ENCODE measurements around the gene TNS1. TPM values are rescaled to one million over a fixed set of nuclear protein-coding genes. Genes with fewer than 3 reads are reported as not detected.
A peak's percentile ranks its signal among the peaks of the same experiment; 100 is the strongest.

Gene TNS1
- total and polyA plus RNA-seq, 2 experiments from 2014 or later, result 16.2 to 27.6 TPM

- no peak for DNase-seq (ENCODE audit: low spot score)
- no peak overlapping the region for H3K4me2 ChIP-seq
- no peaks in the 10 kb centered on the region for H3K9me3 ChIP-seq (ENCODE audit: low read depth)
- H3K79me2 ChIP-seq, result no peaks in the 10 kb centered on the region
- H3K4me1 ChIP-seq (ENCODE audit: insufficient read depth), result peaks cover 6% of the 10 kb centered on the region
- no peaks in the 10 kb centered on the region for H4K20me1 ChIP-seq (ENCODE audit: insufficient read depth, poor library complexity, severe bottlenecking)
- no peak overlapping the region for H3K4me3 ChIP-seq
- H3K27ac ChIP-seq, result peak overlapping the region; percentile 72
- no peaks in the 10 kb centered on the region for H3K9me2 ChIP-seq (replicated peaks; ENCODE audit: insufficient read depth)
- 97% methylated on average over 24 of the region's 26 CpGs for WGBS (ENCODE audit: low lambda C conversion rate, missing lambda C conversion rate)
- no peaks in the 10 kb centered on the region for H3K36me3 ChIP-seq (replicated peaks; ENCODE audit: insufficient read depth, low read depth)
- no peaks in the 10 kb centered on the region for H3K27me3 ChIP-seq
- H2AFZ ChIP-seq, result no peak overlapping the region
- TF ChIP-seq EZH2 (IDR thresholded peaks at IDR 0.05; ENCODE audit: borderline replicate concordance) (no peak), EZH2phosphoT487 (IDR thresholded peaks at IDR 0.05; ENCODE audit: low read depth, severe bottlenecking, unreplicated experiment) (no peak), CTCF (IDR thresholded peaks at IDR 0.05; ENCODE audit: poor library complexity) (no peak)
These were observed 185.1 kb downstream of the TNS1 start for GRCh38 chr2:217817466-217818292.

GRCh38 chr2:217816396-217816869, 186.4 kb downstream of the TNS1 start:
- Histone ChIP-seq H3K9me3 (ENCODE audit: low read depth) (no peaks in the 10 kb centered on the region), H3K36me3 (replicated peaks; ENCODE audit: insufficient read depth, low read depth) (no peaks in the 10 kb centered on the region), H3K9me2 (replicated peaks; ENCODE audit: insufficient read depth) (no peaks in the 10 kb centered on the region), H3K4me3 (no peak overlapping the region), H3K27me3 (no peaks in the 10 kb centered on the region), H3K79me2 (no peaks in the 10 kb centered on the region), H3K27ac (peak overlapping the region; percentile 72), H2AFZ (no peak overlapping the region), H3K4me2 (no peak overlapping the region), H3K4me1 (ENCODE audit: insufficient read depth) (peaks cover 6% of the 10 kb centered on the region), H4K20me1 (ENCODE audit: insufficient read depth, poor library complexity, severe bottlenecking) (no peaks in the 10 kb centered on the region)
- DNase-seq (ENCODE audit: low spot score), result peak; percentile 48
- no peak for TF ChIP-seq EZH2phosphoT487 (IDR thresholded peaks at IDR 0.05; ENCODE audit: low read depth, severe bottlenecking, unreplicated experiment)
- no peak for TF ChIP-seq CTCF (IDR thresholded peaks at IDR 0.05; ENCODE audit: poor library complexity)
- no peak for TF ChIP-seq EZH2 (IDR thresholded peaks at IDR 0.05; ENCODE audit: borderline replicate concordance)
- WGBS (ENCODE audit: low lambda C conversion rate, missing lambda C conversion rate), result 31% methylated on average over 11 of the region's 11 CpGs

- Histone ChIP-seq H3K36me3 (replicated peaks; ENCODE audit: insufficient read depth, low read depth) (no peaks in the 10 kb centered on the region), H4K20me1 (ENCODE audit: insufficient read depth, poor library complexity, severe bottlenecking) (no peaks in the 10 kb centered on the region), H3K4me3 (no peak overlapping the region), H3K4me1 (ENCODE audit: insufficient read depth) (peaks cover 6% of the 10 kb centered on the region), H3K79me2 (no peaks in the 10 kb centered on the region), H3K9me2 (replicated peaks; ENCODE audit: insufficient read depth) (no peaks in the 10 kb centered on the region), H3K9me3 (ENCODE audit: low read depth) (no peaks in the 10 kb centered on the region), H3K4me2 (no peak overlapping the region), H3K27me3 (no peaks in the 10 kb centered on the region), H3K27ac (no peak overlapping the region), H2AFZ (no peak overlapping the region)
- TF ChIP-seq EZH2 (IDR thresholded peaks at IDR 0.05; ENCODE audit: borderline replicate concordance) (no peak), EZH2phosphoT487 (IDR thresholded peaks at IDR 0.05; ENCODE audit: low read depth, severe bottlenecking, unreplicated experiment) (no peak), CTCF (IDR thresholded peaks at IDR 0.05; ENCODE audit: poor library complexity) (no peak)
- 63% methylated on average over 6 of the region's 6 CpGs for WGBS (ENCODE audit: low lambda C conversion rate, missing lambda C conversion rate)
- no peak for DNase-seq (ENCODE audit: low spot score)
These were observed 189.0 kb downstream of the TNS1 start for GRCh38 chr2:217813828-217814227.

Data from hepatocyte (in vitro differentiated cells).